ENCODE results near the gene GAS2L1.

GAS2L1 gene

GRCh38 chr22:29284196-29284595 is 22.3 kb upstream of the GAS2L1 start (continued):
- no peak for TF ChIP-seq BCL6B (tag by site-specific recombination; IDR thresholded peaks at IDR 0.05)
- TF ChIP-seq ZNF513 (tag by site-specific recombination; IDR thresholded peaks at IDR 0.05) = no peak
- no peak for TF ChIP-seq ZBTB20 (tag by site-specific recombination; IDR thresholded peaks at IDR 0.05)

GRCh38 chr22:29288837-29289236 is 17.6 kb upstream of the GAS2L1 start:
- ChIA-PET POLR2A (interaction anchor here (1.8 kb wide), 1 partner anchor 9 kb away, joined by 4 read pairs; no protein-coding TSS in a partner anchor), CTCF (interaction anchor here (0.5 to 2.8 kb wide), 2 partner anchors 12 to 24 kb away, joined by 3 to 6 read pairs; no protein-coding TSS in a partner anchor)
- Histone ChIP-seq H3K9me3 (ENCODE audit: control insufficient read depth, insufficient read depth, low read depth, low read length) (no peaks in the 10 kb centered on the region), H3K27ac (ENCODE audit: extremely low read depth, low read depth, low read length) (peak overlapping the region; percentile 45; the same call in 1 of the 2 replicates), H3K36me3 (ENCODE audit: control insufficient read depth in 2 of 2, insufficient read depth in 1 of 2, low read length in 2 of 2) (peaks cover 100% of the 10 kb centered on the region in 2 experiments), H3K4me3 (ENCODE audit: low read depth, low read length) (no peak overlapping the region), H3K4me1 (ENCODE audit: control insufficient read depth, insufficient read depth, low read length) (no peaks in the 10 kb centered on the region)
- TF ChIP-seq ZNF24 (tag by site-specific recombination; IDR thresholded peaks at IDR 0.05) = no peak
- TF ChIP-seq ZNF596 (tag by site-specific recombination; IDR thresholded peaks at IDR 0.05) = no peak
- no peak for TF ChIP-seq ZNF132 (tag by site-specific recombination; IDR thresholded peaks at IDR 0.05; ENCODE audit: borderline replicate concordance)
- no peak for TF ChIP-seq ZNF645 (tag by site-specific recombination; IDR thresholded peaks at IDR 0.05)
- TF ChIP-seq ZNF837 (tag by site-specific recombination; IDR thresholded peaks at IDR 0.05) = no peak
- no peak for TF ChIP-seq ZNF747 (tag by site-specific recombination; IDR thresholded peaks at IDR 0.05)
- no peak for TF ChIP-seq ZFP41 (tag by site-specific recombination; IDR thresholded peaks at IDR 0.05; ENCODE audit: borderline replicate concordance)
- no peak for TF ChIP-seq ZNF530 (tag by site-specific recombination; IDR thresholded peaks at IDR 0.05; ENCODE audit: low read depth)
- TF ChIP-seq MEIS1 (CRISPR knock-in tag; IDR thresholded peaks at IDR 0.05; ENCODE audit: borderline replicate concordance) = no peak
- TF ChIP-seq ZBTB26 (tag by site-specific recombination; optimal IDR thresholded peaks at IDR 0.05) = no peak
- TF ChIP-seq OSR2 (tag by site-specific recombination; IDR thresholded peaks at IDR 0.05) = no peak
- TF ChIP-seq ZNF114 (tag by site-specific recombination; IDR thresholded peaks at IDR 0.05) = no peak
- TF ChIP-seq ZBTB10 (tag by site-specific recombination; IDR thresholded peaks at IDR 0.05) = no peak
- TF ChIP-seq BCL6B (tag by site-specific recombination; IDR thresholded peaks at IDR 0.05) = no peak

Measured in HEK293 (cell line).